Smooth muscle cell (in vitro differentiated cells): ENCODE measurements around the gene MCC. TPM values are rescaled to one million over a fixed set of nuclear protein-coding genes. Genes with fewer than 3 reads are reported as not detected.

Experiments used
- DNase-seq: peaks from one replicate; lab custom pipeline; 2025; ENCODE audit not compliant: unreplicated experiment; lab: John Stamatoyannopoulos, UW
- H2AFZ ChIP-seq: fragments of 200-600 bp; sonication (generic); 2 replicates; pipeline ENCODE4 v1.6.0; 2016; ENCODE audit warnings: antibody characterized with exemption, low read depth, mild to moderate bottlenecking
- H3F3A ChIP-seq: fragments of 200-600 bp; sonication (generic); 2 replicates; pipeline ENCODE4 v1.6.0; 2017; ENCODE audit warnings: antibody characterized with exemption, low read depth
- H3K27ac ChIP-seq: fragments of 200-600 bp; sonication (generic); 2 replicates; pipeline ENCODE4 v1.5.1; 2016; ENCODE audit warnings: low read depth, mild to moderate bottlenecking
- H3K27me3 ChIP-seq: fragments of 200-600 bp; sonication (generic); 2 replicates; pipeline ENCODE4 v1.6.1; 2016; ENCODE audit warnings: low read depth, mild to moderate bottlenecking
- H3K36me3 ChIP-seq: fragments of 200-600 bp; sonication (generic); 2 replicates; pipeline ENCODE4 v1.5.1; 2016; ENCODE audit warnings: low read depth
- H3K4me1 ChIP-seq: fragments of 200-600 bp; sonication (generic); 2 replicates; pipeline ENCODE4 v1.5.1; 2016; ENCODE audit warnings: low read depth
- H3K4me2 ChIP-seq: fragments of 200-600 bp; sonication (generic); 2 replicates; pipeline ENCODE4 v1.6.0; 2016; ENCODE audit warnings: mild to moderate bottlenecking
- H3K4me3 ChIP-seq: fragments of 200-600 bp; sonication (generic); 2 replicates; pipeline ENCODE4 v1.5.1; 2016; ENCODE audit warnings: mild to moderate bottlenecking
- H3K79me2 ChIP-seq: fragments of 200-600 bp; sonication (generic); 2 replicates; pipeline ENCODE4 v1.6.0; 2016; ENCODE audit warnings: low read depth, mild to moderate bottlenecking
- H3K9ac ChIP-seq: fragments of 200-600 bp; sonication (generic); 2 replicates; pipeline ENCODE4 v1.6.0; 2016; ENCODE audit warnings: low read depth
- H3K9me3 ChIP-seq: fragments of 200-600 bp; sonication (generic); replicated peaks from 2 replicates; pipeline ENCODE4 v1.5.1; 2016; ENCODE audit warnings: low read depth
- H4K20me1 ChIP-seq: fragments of 200-600 bp; sonication (generic); 2 replicates; pipeline ENCODE4 v1.6.0; 2016; ENCODE audit warnings: low read depth
- CTCF ChIP-seq: fragments of 200-600 bp; sonication (generic); IDR thresholded peaks from 2 replicates; pipeline ENCODE4 v1.5.1; 2017; ENCODE audit warnings: borderline replicate concordance, mild to moderate bottlenecking, antibody characterized with exemption; ENCODE audit not compliant: insufficient read depth, poor library complexity, severe bottlenecking
- WGBS: methylation state at CpG from one replicate; pipeline ENCODE4 v1.1.7; 2016; ENCODE audit warnings: low lambda C conversion rate; 5-methylcytosine and 5-hydroxymethylcytosine counted together
- polyA plus RNA-seq: library from polyadenylated mRNA; unstranded; fragments of >200 nt; fragmentation: Nextera tagmentation; extraction: Ambion mirVana; gene quantifications from 2 replicates; pipeline ENCODE4 v1.2.1, GENCODE V29; 2016
- total RNA-seq: library from RNA; depleted of rRNA; stranded (reverse); fragments of >200 nt; gene quantifications from 2 replicates; pipeline ENCODE4 v1.2.3, GENCODE V29; 2014

The MCC gene
- total and polyA plus RNA-seq, 2 experiments from 2014 or later: 5.8 to 19.2 TPM

GRCh38 chr5:113036321-113036720, 451.9 kb downstream of the MCC start:
- Histone ChIP-seq H3K9ac (no peak overlapping the region), H3K27ac (peak overlapping the region; percentile 94), H3K4me3 (no peak overlapping the region), H3K27me3 (no peaks in the 10 kb centered on the region), H2AFZ (no peak overlapping the region), H3K79me2 (no peaks in the 10 kb centered on the region), H3F3A (peaks cover 13% of the 10 kb centered on the region), H3K4me1 (peaks cover 28% of the 10 kb centered on the region), H3K36me3 (no peaks in the 10 kb centered on the region), H3K4me2 (no peak overlapping the region), H3K9me3 (no peaks in the 10 kb centered on the region), H4K20me1 (no peaks in the 10 kb centered on the region)
- WGBS: 92% methylated on average over 4 of the region's 4 CpGs
- no peak for TF ChIP-seq CTCF
- no peak for DNase-seq

DNA sequence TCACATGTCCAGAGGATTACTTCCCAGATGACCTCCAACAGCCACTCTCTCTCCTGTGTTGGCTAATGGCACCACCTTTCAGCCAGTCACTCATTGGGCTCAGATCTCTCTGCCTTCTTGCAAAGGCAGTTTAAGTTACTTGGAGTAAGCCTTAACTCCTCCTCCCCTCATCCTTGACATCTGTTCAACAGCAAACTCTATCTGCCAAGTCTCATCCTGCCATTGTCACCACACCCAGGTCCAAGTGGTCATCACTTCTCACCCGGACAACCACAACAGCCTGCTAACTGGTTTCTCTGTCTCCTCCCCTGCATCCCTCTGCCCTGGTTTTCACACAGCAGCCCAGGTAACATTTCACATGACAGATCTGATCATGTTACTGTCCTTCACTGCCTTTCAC, 453.2 kb downstream of the MCC start:
- no peaks in the 10 kb centered on the region for H3K9me3 ChIP-seq
- peaks cover 37% of the 10 kb centered on the region for H3K4me1 ChIP-seq
- peak overlapping the region; percentile 22 for H3K4me2 ChIP-seq
- H3K4me3 ChIP-seq: no peak overlapping the region
- TF ChIP-seq CTCF: no peak
- H3F3A ChIP-seq: peaks cover 15% of the 10 kb centered on the region
- no peaks in the 10 kb centered on the region for H3K27me3 ChIP-seq
- no peak for DNase-seq
- no peaks in the 10 kb centered on the region for H3K79me2 ChIP-seq
- H3K27ac ChIP-seq: peak overlapping the region; percentile 94
- WGBS: 74% methylated on average over 1 of the region's 1 CpG
- no peak overlapping the region for H2AFZ ChIP-seq
- H4K20me1 ChIP-seq: no peaks in the 10 kb centered on the region
- H3K9ac ChIP-seq: peak overlapping the region; percentile 61
- H3K36me3 ChIP-seq: no peaks in the 10 kb centered on the region

DNA sequence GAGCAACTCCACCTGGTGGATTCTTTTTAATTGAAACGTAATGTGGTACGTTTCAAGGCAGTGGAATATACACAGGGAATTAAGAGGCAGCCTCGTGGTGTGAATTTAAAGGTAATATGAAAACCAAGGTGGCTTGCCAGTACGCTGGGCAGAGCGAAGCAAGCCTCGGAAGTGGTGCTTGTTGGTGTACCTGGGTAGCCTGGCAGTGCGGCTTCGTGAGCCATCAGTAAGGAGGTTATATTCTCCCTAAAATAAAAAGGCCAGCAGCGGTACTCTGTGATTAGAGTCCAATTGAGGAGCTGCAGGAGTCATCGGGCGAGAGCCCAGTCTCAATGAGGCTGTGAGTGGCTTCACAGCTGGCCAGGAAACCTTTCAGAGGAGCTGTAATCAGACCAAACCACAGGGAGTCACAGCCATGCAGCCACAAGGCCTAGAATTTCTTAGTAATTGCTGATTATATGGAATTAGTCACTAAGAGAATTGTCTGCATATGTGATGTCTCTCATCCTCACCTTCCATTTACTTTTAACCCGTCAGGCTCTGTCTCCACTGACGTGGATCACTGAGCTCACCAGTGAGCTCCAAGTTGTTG, 454.0 kb downstream of the MCC start:
- Histone ChIP-seq H4K20me1 (no peaks in the 10 kb centered on the region), H2AFZ (no peak overlapping the region), H3K79me2 (no peaks in the 10 kb centered on the region), H3F3A (peaks cover 20% of the 10 kb centered on the region), H3K27me3 (no peaks in the 10 kb centered on the region), H3K9ac (peak overlapping the region; percentile 70), H3K4me3 (no peak overlapping the region), H3K36me3 (no peaks in the 10 kb centered on the region), H3K27ac (peak overlapping the region; percentile 94), H3K4me1 (peaks cover 37% of the 10 kb centered on the region), H3K9me3 (no peaks in the 10 kb centered on the region), H3K4me2 (peak overlapping the region; percentile 60)
- WGBS: 48% methylated on average over 13 of the region's 13 CpGs
- no peak for DNase-seq
- no peak for TF ChIP-seq CTCF

DNA sequence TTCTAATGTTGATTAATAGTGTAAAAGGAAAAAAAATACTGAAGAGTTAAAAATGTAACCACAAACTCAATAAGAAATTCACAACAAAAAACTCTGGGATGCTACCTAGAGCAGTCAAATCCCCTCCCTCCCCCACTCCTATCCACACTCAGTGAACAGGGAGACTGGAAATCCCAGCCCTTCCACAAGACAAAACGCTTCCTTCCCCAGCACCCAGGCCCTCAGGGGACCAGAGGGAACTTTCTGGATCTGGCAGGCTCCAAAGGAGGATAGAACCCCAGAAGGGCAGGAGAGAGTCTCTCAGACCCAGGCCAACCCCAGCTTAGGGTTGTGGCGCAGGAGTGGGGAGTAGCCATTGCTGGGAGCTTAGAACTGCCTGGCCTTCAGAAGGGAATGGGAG, 456.7 kb downstream of the MCC start:
- Histone ChIP-seq H3K27ac (peak overlapping the region; percentile 94), H3K4me3 (no peak overlapping the region), H3F3A (peaks cover 21% of the 10 kb centered on the region), H3K9me3 (no peaks in the 10 kb centered on the region), H3K9ac (peak overlapping the region; percentile 27), H4K20me1 (no peaks in the 10 kb centered on the region), H3K27me3 (no peaks in the 10 kb centered on the region), H3K4me2 (peak overlapping the region; percentile 56), H3K4me1 (peaks cover 37% of the 10 kb centered on the region), H3K79me2 (no peaks in the 10 kb centered on the region), H3K36me3 (no peaks in the 10 kb centered on the region), H2AFZ (no peak overlapping the region)
- TF ChIP-seq CTCF: no peak
- 65% methylated on average over 2 of the region's 2 CpGs for WGBS
- DNase-seq: no peak
